HEK293 (cell line): ENCODE results near the gene STK11.

Experiments used
- CTCF ChIA-PET: fragments of 350-600 bp; formaldehyde crosslinking; extraction: SDS; loops from one replicate; lab custom pipeline; 2021; ENCODE audit warnings: antibody characterized with exemption; lab: Yijun Ruan, JAX
- POLR2A ChIA-PET: fragments of 300-600 bp; formaldehyde crosslinking; extraction: SDS; loops from one replicate; lab custom pipeline; 2020; ENCODE audit warnings: antibody characterized with exemption, inconsistent platforms; lab: Yijun Ruan, JAX
- H3K27ac ChIP-seq: fragments of 200-500 bp; sonication (Bioruptor generic); 2 replicates; pipeline ENCODE4 v1.5.1; 2014; ENCODE audit warnings: low read depth, low read length, control low read depth, inconsistent platforms; ENCODE audit errors: extremely low read depth
- H3K36me3 ChIP-seq, 2 experiments: fragments of 200-500 bp in 1 of 2; sonication (Bioruptor generic) in 1 of 2; 1 replicate in 1 of 2; 2 replicates in 1 of 2; pipeline ENCODE4 v1.5.1; 2014 to 2017; ENCODE audit warnings: inconsistent platforms in 2 of 2, low read length in 2 of 2; ENCODE audit not compliant: control insufficient read depth in 2 of 2, insufficient read depth in 1 of 2
- H3K4me1 ChIP-seq: fragments of 200-500 bp; sonication (Bioruptor generic); 2 replicates; pipeline ENCODE4 v1.5.1; 2014; ENCODE audit warnings: mild to moderate bottlenecking, low read length, inconsistent platforms; ENCODE audit not compliant: control insufficient read depth, insufficient read depth
- H3K4me3 ChIP-seq: 2 replicates; pipeline ENCODE4 v1.5.1; 2011; ENCODE audit warnings: low read depth, mild to moderate bottlenecking, control low read depth, low read length, moderate library complexity
- H3K9me3 ChIP-seq: fragments of 200-500 bp; sonication (Bioruptor generic); 2 replicates; pipeline ENCODE4 v1.5.1; 2014; ENCODE audit warnings: low read depth, low read length, inconsistent platforms; ENCODE audit not compliant: control insufficient read depth, insufficient read depth
- BCL11A ChIP-seq: fragments of 450-650 bp; formaldehyde crosslinking; IDR thresholded peaks from 2 replicates; pipeline ENCODE4 v1.5.1; 2016; ENCODE audit warnings: low read depth, missing biosample characterization, missing genetic modification characterization
- BCL11B ChIP-seq: fragments of 450-650 bp; formaldehyde crosslinking; IDR thresholded peaks from 2 replicates; pipeline ENCODE4 v1.5.1; 2016; ENCODE audit warnings: low read depth, missing biosample characterization, missing genetic modification characterization
- FEZF1 ChIP-seq: fragments of 450-650 bp; formaldehyde crosslinking; IDR thresholded peaks from 2 replicates; pipeline ENCODE4 v1.5.1; 2016; ENCODE audit warnings: missing biosample characterization, missing genetic modification characterization
- GFI1B ChIP-seq: fragments of 450-650 bp; formaldehyde crosslinking; IDR thresholded peaks from 2 replicates; pipeline ENCODE4 v1.5.1; 2016; ENCODE audit warnings: missing biosample characterization, missing genetic modification characterization
- IKZF3 ChIP-seq: fragments of 450-650 bp; IDR thresholded peaks from 2 replicates; pipeline ENCODE4 v1.5.0; 2018; ENCODE audit warnings: missing biosample characterization, mild to moderate bottlenecking, missing genetic modification characterization, moderate library complexity
- KLF1 ChIP-seq: fragments of 450-650 bp; formaldehyde crosslinking; IDR thresholded peaks from 2 replicates; pipeline ENCODE4 v1.5.1; 2016; ENCODE audit warnings: missing biosample characterization, missing genetic modification characterization
- OVOL3 ChIP-seq: fragments of 450-650 bp; formaldehyde crosslinking; IDR thresholded peaks from 2 replicates; pipeline ENCODE4 v1.5.1; 2016; ENCODE audit warnings: missing biosample characterization, missing genetic modification characterization
- PRDM1 ChIP-seq: fragments of 450-650 bp; formaldehyde crosslinking; IDR thresholded peaks from 2 replicates; pipeline ENCODE4; 2016; ENCODE audit warnings: missing biosample characterization, missing genetic modification characterization
- PRDM6 ChIP-seq: fragments of 450-650 bp; formaldehyde crosslinking; IDR thresholded peaks from 2 replicates; pipeline ENCODE4 v1.5.1; 2017; ENCODE audit warnings: missing biosample characterization, missing genetic modification characterization
- SP2 ChIP-seq: fragments of 450-650 bp; formaldehyde crosslinking; IDR thresholded peaks from 2 replicates; pipeline ENCODE4 v1.5.1; 2016; ENCODE audit warnings: missing biosample characterization, missing genetic modification characterization
- SP7 ChIP-seq: fragments of 450-650 bp; formaldehyde crosslinking; IDR thresholded peaks from 2 replicates; pipeline ENCODE4 v1.5.1; 2016; ENCODE audit warnings: missing biosample characterization, missing genetic modification characterization
- TRIM28 ChIP-seq: IDR thresholded peaks from 2 replicates; pipeline ENCODE4 v1.6.1; 2011; ENCODE audit warnings: low read length, control low read depth, borderline replicate concordance
- ZBTB8A ChIP-seq: fragments of 450-650 bp; formaldehyde crosslinking; IDR thresholded peaks from 2 replicates; pipeline ENCODE4 v1.5.1; 2016; ENCODE audit warnings: missing biosample characterization, missing genetic modification characterization
- ZNF114 ChIP-seq: fragments of 450-650 bp; formaldehyde crosslinking; IDR thresholded peaks from 2 replicates; pipeline ENCODE4 v1.5.0; 2017; ENCODE audit warnings: missing biosample characterization, missing genetic modification characterization
- ZNF18 ChIP-seq: fragments of 450-650 bp; formaldehyde crosslinking; IDR thresholded peaks from 2 replicates; pipeline ENCODE4 v1.5.1; 2016; ENCODE audit warnings: missing biosample characterization, missing genetic modification characterization
- ZNF184 ChIP-seq: fragments of 450-650 bp; IDR thresholded peaks from 2 replicates; pipeline ENCODE4 v1.5.1; 2018; ENCODE audit warnings: missing biosample characterization, mild to moderate bottlenecking, missing genetic modification characterization
- ZNF266 ChIP-seq: fragments of 450-650 bp; formaldehyde crosslinking; IDR thresholded peaks from 2 replicates; pipeline ENCODE4 v1.5.1; 2016; ENCODE audit warnings: missing biosample characterization, missing genetic modification characterization, low read depth
- ZNF335 ChIP-seq: fragments of 450-650 bp; formaldehyde crosslinking; conservative IDR thresholded peaks from 2 replicates; pipeline ENCODE4 v1.5.1; 2016; ENCODE audit warnings: missing biosample characterization, missing genetic modification characterization
- ZNF341 ChIP-seq: fragments of 450-650 bp; formaldehyde crosslinking; IDR thresholded peaks from 2 replicates; pipeline ENCODE4; 2016; ENCODE audit warnings: low read depth, missing biosample characterization, missing genetic modification characterization
- ZNF350 ChIP-seq: fragments of 450-650 bp; formaldehyde crosslinking; IDR thresholded peaks from 2 replicates; pipeline ENCODE4 v1.5.0; 2017; ENCODE audit warnings: missing biosample characterization, mild to moderate bottlenecking, missing genetic modification characterization
- ZNF624 ChIP-seq: fragments of 450-650 bp; formaldehyde crosslinking; IDR thresholded peaks from 2 replicates; pipeline ENCODE4 v1.5.1; 2017; ENCODE audit warnings: missing biosample characterization, missing genetic modification characterization
- ZNF777 ChIP-seq: fragments of 450-650 bp; formaldehyde crosslinking; IDR thresholded peaks from 2 replicates; pipeline ENCODE4 v1.5.1; 2017; ENCODE audit warnings: missing biosample characterization, missing genetic modification characterization, borderline replicate concordance
- ZNF785 ChIP-seq: fragments of 450-650 bp; formaldehyde crosslinking; IDR thresholded peaks from 2 replicates; pipeline ENCODE4 v1.5.1; 2016; ENCODE audit warnings: missing biosample characterization, missing genetic modification characterization
- ZNF791 ChIP-seq: fragments of 450-650 bp; formaldehyde crosslinking; IDR thresholded peaks from 2 replicates; pipeline ENCODE4 v1.5.1; 2016; ENCODE audit warnings: missing biosample characterization, missing genetic modification characterization
- TF ChIP-seq, protein P1 (sequence below): sonication (generic); formaldehyde crosslinking; IDR thresholded peaks from 2 replicates; pipeline ENCODE4 v1.8.1; 2022; ENCODE audit warnings: mild to moderate bottlenecking, moderate library complexity, missing genetic modification reagents
- TF ChIP-seq, protein P2 (sequence below): fragments of 450-650 bp; formaldehyde crosslinking; IDR thresholded peaks from 2 replicates; pipeline ENCODE4 v1.5.1; 2016; ENCODE audit warnings: missing biosample characterization, missing genetic modification characterization
- TF ChIP-seq, protein P3 (sequence below): fragments of 450-650 bp; formaldehyde crosslinking; IDR thresholded peaks from 2 replicates; pipeline ENCODE4 v1.5.1; 2016; ENCODE audit warnings: missing biosample characterization, missing genetic modification characterization

The STK11 gene

GRCh38 chr19:1261798-1262622 is 56.4 kb downstream of the STK11 start (continued):
- TF ChIP-seq ZNF266 (tag by site-specific recombination) (no peak), ZNF341 (tag by site-specific recombination) (peak; percentile 87), ZNF777 (no peak), IKZF3 (0 out of 2 replicates have a peak, but pooled peaks have one; percentile 57), GFI1B (no peak), ZNF335 (tag by site-specific recombination) (no peak), ZNF350 (tag by site-specific recombination) (no peak), ZNF184 (tag by site-specific recombination) (no peak), OVOL3 (tag by site-specific recombination) (no peak), ZBTB8A (tag by site-specific recombination) (peak; percentile 35; the same call in 1 of the 2 replicates), ZNF624 (tag by site-specific recombination) (no peak), PRDM6 (no peak), BCL11B (tag by site-specific recombination) (peak; percentile 97), ZNF114 (tag by site-specific recombination) (no peak), TRIM28 (no peak), ZNF791 (tag by site-specific recombination) (no peak), FEZF1 (tag by site-specific recombination) (no peak), ZNF18 (tag by site-specific recombination) (no peak), SP2 (tag by site-specific recombination) (peak; percentile 10; the same call in 1 of the 2 replicates)
- TF ChIP-seq, protein P1, sequence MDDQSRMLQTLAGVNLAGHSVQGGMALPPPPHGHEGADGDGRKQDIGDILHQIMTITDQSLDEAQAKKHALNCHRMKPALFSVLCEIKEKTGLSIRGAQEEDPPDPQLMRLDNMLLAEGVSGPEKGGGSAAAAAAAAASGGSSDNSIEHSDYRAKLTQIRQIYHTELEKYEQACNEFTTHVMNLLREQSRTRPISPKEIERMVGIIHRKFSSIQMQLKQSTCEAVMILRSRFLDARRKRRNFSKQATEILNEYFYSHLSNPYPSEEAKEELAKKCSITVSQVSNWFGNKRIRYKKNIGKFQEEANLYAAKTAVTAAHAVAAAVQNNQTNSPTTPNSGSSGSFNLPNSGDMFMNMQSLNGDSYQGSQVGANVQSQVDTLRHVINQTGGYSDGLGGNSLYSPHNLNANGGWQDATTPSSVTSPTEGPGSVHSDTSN (CRISPR knock-in tag): no peak

- Histone ChIP-seq H3K4me3 (peak overlapping the region; percentile 6; the same call in 1 of the 2 replicates), H3K27ac (no peak overlapping the region), H3K9me3 (no peaks in the 10 kb centered on the region), H3K36me3 (peaks cover 2 to 5% of the 10 kb centered on the region in 2 experiments), H3K4me1 (peaks cover 27% of the 10 kb centered on the region)
- ChIA-PET CTCF (interaction anchor here (11.3 kb wide), 1 partner anchor 18 kb away, joined by 299 read pairs; no protein-coding TSS in a partner anchor), POLR2A (interaction anchor here (0.6 to 7.7 kb wide), 4 partner anchors 6 to 1799 kb away, joined by 4 to 407 read pairs (median 22); no protein-coding TSS in a partner anchor)
- TF ChIP-seq PRDM1 (tag by site-specific recombination) (peak; percentile 55; the same call in 1 of the 2 replicates), KLF1 (tag by site-specific recombination) (peak; percentile 99), ZNF785 (tag by site-specific recombination) (no peak), SP7 (tag by site-specific recombination) (peak; percentile 62), BCL11A (tag by site-specific recombination) (0 out of 2 replicates have a peak, but pooled peaks have one; percentile 66)
- TF ChIP-seq, protein P2, sequence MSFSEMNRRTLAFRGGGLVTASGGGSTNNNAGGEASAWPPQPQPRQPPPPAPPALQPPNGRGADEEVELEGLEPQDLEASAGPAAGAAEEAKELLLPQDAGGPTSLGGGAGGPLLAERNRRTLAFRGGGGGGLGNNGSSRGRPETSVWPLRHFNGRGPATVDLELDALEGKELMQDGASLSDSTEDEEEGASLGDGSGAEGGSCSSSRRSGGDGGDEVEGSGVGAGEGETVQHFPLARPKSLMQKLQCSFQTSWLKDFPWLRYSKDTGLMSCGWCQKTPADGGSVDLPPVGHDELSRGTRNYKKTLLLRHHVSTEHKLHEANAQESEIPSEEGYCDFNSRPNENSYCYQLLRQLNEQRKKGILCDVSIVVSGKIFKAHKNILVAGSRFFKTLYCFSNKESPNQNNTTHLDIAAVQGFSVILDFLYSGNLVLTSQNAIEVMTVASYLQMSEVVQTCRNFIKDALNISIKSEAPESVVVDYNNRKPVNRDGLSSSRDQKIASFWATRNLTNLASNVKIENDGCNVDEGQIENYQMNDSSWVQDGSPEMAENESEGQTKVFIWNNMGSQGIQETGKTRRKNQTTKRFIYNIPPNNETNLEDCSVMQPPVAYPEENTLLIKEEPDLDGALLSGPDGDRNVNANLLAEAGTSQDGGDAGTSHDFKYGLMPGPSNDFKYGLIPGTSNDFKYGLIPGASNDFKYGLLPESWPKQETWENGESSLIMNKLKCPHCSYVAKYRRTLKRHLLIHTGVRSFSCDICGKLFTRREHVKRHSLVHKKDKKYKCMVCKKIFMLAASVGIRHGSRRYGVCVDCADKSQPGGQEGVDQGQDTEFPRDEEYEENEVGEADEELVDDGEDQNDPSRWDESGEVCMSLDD (tag by site-specific recombination): 0 out of 2 replicates have a peak, but pooled peaks have one; percentile 57
- TF ChIP-seq, protein P3, sequence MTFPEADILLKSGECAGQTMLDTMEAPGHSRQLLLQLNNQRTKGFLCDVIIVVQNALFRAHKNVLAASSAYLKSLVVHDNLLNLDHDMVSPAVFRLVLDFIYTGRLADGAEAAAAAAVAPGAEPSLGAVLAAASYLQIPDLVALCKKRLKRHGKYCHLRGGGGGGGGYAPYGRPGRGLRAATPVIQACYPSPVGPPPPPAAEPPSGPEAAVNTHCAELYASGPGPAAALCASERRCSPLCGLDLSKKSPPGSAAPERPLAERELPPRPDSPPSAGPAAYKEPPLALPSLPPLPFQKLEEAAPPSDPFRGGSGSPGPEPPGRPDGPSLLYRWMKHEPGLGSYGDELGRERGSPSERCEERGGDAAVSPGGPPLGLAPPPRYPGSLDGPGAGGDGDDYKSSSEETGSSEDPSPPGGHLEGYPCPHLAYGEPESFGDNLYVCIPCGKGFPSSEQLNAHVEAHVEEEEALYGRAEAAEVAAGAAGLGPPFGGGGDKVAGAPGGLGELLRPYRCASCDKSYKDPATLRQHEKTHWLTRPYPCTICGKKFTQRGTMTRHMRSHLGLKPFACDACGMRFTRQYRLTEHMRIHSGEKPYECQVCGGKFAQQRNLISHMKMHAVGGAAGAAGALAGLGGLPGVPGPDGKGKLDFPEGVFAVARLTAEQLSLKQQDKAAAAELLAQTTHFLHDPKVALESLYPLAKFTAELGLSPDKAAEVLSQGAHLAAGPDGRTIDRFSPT (tag by site-specific recombination): peak; percentile 50; the same call in 1 of the 2 replicates
Measured at GRCh38 chr19:1262623-1263123, 57.1 kb downstream of the STK11 start.
